ENCODE data around the gene CZIB.
"Not testable (repeated sequence)": the region's sequence is repeated elsewhere in the genome, so short reads cannot be mapped to it uniquely, and the experiment has no call there.

CZIB gene

GRCh38 chr1:53188099-53188498 lies 32.3 kb downstream of the CZIB start:
- no peak for DNase-seq

- DNase-seq = no peak
These were observed 33.0 kb downstream of the CZIB start for GRCh38 chr1:53187401-53187800.

DNA sequence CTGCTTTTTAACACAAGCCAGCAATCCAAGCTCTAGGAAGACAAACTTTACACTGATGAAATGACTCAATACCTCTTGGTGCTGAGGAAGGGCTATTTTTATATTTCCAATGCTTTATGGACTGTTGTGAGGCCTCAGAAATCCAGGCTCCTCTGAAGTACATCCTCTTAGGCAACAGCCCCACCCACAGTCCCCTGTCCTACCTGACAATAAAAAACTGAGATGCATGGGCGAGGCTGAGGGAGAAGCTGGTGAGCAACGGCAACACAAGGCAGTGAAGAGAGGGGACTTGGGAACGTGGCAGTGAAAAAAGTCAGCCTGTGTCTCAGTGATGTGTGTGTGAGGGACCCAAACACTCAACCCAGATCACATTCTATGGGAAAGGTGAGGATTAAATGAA lies 33.9 kb downstream of the CZIB start:
- no peak for DNase-seq

DNA sequence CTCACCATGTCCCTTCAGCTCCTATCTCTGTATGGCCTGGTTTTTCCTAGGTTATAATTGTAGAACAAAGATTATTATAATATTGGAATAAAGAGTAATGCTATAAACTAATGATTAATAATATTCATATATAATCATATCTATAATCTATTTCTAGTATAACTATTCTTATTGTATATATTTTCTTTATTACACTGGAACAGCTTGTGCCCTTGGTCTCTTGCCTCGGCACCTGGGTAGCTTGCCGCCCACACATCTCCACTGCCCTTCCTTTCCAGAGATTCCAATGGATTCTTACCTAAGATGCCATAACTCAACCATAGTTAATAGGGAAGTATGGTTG lies 34.5 kb downstream of the CZIB start:
- not testable (repeated sequence) for DNase-seq

DNA sequence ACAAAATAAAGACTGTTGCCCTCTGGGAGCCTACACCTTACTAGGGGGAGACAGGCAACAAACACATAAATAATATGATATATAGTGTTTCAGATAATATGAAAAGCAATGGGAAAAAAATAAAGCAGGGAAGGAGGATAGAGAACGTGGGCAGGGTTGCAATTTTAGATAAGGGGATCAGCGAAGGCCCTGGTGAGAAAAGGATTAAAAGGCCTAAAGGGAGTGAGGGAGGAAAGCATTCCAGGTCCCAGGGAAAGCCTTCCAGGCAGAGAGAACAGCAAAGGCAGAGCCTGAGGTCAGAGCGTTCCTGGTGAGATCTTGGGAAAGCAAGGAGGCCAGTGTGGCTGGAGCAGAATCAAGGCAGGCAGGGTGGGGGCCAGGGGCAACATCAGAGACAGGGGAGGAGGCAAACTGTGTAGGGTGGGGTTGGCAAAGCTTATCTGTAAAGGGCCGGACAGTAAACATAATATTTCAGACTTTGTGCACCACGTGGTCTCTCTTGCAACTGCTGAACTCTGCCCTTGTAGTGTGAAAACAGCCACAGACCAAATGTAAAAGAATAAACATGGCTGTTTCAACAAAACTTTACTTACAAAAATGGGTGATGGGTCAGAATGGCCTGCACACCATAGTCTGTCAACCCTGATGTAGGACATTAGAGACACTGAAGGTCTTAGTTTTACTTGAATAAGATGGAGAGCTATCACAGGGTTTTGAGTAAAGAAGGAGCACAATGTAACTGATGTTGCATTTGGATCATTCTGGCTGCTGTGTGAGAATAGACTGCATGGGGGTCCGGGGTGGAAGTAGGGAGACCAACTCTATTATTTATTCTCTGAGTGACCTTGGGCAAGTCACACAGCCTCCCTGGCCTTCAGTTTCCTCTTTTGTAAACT lies 37.1 kb downstream of the CZIB start:
- no peak for DNase-seq

- no peak for DNase-seq
These were observed 37.7 kb downstream of the CZIB start for GRCh38 chr1:53182716-53183094.

DNA sequence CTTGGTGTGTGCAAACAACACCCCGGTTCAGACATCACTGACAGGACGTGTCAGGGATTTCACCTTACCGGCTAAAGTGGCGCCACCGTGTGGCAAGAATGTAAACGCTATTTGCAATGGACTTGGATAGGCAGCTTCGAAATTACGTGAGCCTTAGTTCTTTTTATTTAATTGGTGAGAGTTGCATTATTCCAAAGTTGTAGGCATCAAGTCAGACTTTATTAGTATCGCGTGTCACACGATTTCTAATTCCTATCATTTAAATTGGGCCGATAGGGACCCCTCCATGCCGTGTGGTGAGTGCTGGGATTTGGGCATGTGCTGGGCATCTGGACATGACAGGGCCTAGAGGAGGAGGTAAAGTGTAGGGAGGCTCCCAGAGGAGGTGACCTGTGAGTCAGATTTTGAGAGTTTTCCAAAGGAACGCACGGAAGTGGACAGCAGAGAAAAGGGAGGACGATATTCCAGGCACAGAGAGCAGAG lies 38.3 kb downstream of the CZIB start:
- peak; percentile 60 to 77 (median 69) for DNase-seq

GRCh38 chr1:53180951-53181350 lies 39.5 kb downstream of the CZIB start:
- no peak for DNase-seq

GRCh38 chr1:53180226-53180625 lies 40.2 kb downstream of the CZIB start:
- no peak for DNase-seq

DNA sequence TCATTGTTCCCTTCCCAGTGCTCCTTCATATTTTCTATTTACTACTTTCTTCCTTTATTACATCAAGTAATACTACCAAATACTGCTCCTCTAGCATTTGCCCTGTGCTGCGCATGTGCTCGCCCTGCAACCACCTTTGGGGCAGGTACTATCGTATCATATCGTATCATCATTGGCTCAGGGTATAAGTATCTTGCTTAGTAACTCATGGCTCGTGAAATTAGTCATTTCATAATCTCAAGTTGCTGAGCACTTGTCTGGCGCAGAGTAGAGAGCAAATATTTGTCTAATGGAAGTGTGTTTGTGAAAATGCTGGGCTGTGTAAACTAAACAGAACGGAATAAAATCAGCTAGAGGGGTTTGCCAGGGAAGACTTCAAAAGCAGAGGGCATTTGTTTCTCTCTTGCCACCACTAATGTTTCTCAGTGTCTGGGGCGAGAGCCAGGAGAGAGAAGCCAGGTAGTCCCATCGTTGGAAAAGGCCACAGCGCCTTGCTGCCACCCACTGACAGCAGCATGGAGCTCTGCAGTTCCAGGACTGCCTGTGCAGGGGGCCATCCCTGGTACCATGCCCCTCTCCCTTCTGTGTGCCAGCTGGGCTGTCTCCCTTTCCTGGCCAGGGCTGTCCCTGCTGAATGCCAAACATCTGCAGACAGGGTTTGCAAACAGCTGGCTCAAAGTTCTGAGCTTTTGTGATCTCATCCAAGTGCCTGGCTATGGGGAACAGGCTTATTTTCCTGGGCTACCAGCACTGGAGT lies 43.8 kb downstream of the CZIB start:
- DNase-seq = no peak

DNA sequence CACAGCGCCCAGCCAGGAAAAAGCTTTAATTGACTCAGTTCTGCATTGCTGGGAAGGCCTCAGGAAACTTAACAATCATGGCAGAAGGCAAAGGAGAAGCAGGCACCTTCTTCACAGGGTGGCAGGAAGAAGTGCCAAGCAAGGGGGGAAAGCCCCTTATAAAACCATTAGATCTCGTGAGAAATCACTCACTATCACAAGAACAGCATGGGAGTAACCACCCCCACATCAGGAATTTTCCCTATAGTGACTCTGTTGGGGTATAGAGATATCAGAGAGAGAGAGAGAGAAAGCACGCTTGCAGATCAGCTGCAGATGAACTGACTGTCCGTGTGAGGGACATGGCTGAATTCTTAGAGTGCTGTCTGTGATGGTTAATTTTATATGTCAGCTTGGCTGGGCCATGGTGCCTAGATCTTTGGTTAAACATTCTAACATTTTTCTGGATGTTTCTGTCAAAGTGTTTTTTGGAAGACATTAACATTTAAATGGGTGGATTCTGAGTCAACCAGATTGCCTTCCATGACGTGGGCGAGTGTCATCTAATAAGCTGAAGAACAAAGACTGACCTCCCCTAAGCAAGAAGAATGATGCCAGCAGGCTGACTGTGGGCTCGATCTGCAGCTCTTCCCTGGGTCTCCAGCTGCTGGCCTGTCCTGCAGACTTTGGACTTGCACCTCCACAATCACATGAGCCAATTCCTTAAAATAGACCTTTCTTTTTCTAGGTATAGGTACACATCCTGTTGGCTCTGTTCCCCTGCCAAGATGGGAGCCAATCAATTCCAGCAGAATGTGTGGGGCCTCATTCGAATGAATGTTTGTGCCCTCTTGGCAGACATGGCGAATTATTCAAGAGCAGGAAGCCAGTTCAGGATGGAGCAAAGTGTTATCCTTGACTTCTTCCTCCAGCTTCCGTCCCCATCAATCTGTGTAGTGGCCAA lies 45.2 kb downstream of the CZIB start:
- DNase-seq = no peak

- DNase-seq = no peak
These were observed 47.9 kb downstream of the CZIB start for GRCh38 chr1:53172426-53173128.

DNA sequence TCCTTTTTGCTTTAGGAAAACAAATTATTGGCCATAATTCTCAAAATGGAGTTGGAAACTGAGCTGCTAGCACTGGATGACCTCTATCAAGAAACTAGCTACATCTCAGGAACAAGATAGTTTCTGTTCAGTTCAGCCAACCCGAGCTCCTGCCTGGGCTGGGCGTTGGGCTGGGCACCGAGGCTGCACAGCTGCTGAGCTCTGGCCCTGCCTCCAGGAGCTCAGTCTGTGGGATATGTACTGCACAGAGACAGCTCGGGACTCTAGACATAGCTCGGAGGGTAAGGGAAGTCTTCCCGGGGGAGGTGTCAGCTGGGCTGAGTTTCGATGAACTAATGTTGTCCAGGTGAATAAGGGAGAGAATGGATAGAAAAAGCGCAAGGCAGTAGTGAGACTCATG lies 53.5 kb downstream of the CZIB start:
- no peak for DNase-seq

GRCh38 chr1:53166366-53166765 lies 54.1 kb downstream of the CZIB start:
- DNase-seq = no peak

DNA sequence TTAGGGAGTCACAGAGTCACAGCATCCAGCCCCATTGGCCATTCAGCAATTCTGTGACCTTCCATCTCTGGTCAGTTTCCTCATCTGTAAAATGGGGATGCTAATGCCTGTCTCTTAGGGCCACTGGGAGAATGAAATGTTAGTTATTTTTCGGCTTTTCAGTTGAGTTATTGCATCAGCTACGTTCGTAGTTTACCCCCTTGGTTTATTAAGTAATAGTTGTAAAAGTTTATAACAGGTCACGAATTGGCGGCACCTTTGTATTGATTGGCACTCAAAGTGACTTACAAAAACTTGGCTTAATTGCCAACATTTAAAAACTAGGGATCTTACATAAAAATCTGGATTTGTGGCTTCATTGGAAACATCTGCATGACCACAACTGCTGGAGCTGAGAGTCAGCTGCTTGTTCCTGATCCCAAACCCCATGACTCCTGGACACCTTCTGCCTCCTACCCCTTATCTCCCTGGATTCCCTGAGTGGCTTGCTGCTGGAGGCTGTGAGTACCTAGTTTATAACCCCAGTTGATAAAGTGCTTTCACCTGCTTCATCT lies 54.9 kb downstream of the CZIB start:
- DNase-seq = no peak

Data from activated CD4-positive, CD25-positive, alpha-beta regulatory T cell (primary cell).